Measurements from ENCODE around the gene TMEM120A. TPM values are rescaled to one million over a fixed set of nuclear protein-coding genes. Genes with fewer than 3 reads are reported as not detected.
A peak's percentile ranks its signal among the peaks of the same experiment; 100 is the strongest.

TMEM120A gene
- total RNA-seq, 1 donor from 2014 or later: 43.9 TPM

GRCh38 chr7:75988568-75989499 lies 5.6 kb downstream of the TMEM120A start:
- ATAC-seq: peak; percentile 6
- H3K27me3 ChIP-seq: no peaks in the 10 kb centered on the region
- H3K4me3 ChIP-seq: no peak overlapping the region
- H3K9me3 ChIP-seq: no peaks in the 10 kb centered on the region
- TF ChIP-seq CTCF (IDR thresholded peaks at IDR 0.05): no peak
- intact Hi-C loops (cut with DNase I): no loop called here
- DNase-seq: peak; percentile 66
- no peak overlapping the region for H3K27ac ChIP-seq
- H3K36me3 ChIP-seq: peaks cover 41% of the 10 kb centered on the region
- peaks cover 8% of the 10 kb centered on the region for H3K4me1 ChIP-seq

GRCh38 chr7:75987805-75988567 lies 6.4 kb downstream of the TMEM120A start:
- Histone ChIP-seq H3K9me3 (no peaks in the 10 kb centered on the region), H3K27me3 (no peaks in the 10 kb centered on the region), H3K27ac (no peak overlapping the region), H3K4me1 (peaks cover under 1% of the 10 kb centered on the region), H3K36me3 (peaks cover 50% of the 10 kb centered on the region), H3K4me3 (no peak overlapping the region)
- no peak for TF ChIP-seq CTCF (IDR thresholded peaks at IDR 0.05)
- peak; percentile 62 for DNase-seq
- intact Hi-C loops (cut with DNase I): no loop called here
- no peak for ATAC-seq

- peaks cover 57% of the 10 kb centered on the region for H3K36me3 ChIP-seq
- DNase-seq: peak; percentile 64
- intact Hi-C loops (cut with DNase I): no loop called here
These were observed 7.2 kb downstream of the TMEM120A start for GRCh38 chr7:75987026-75987804.

GRCh38 chr7:75986147-75986781 lies 8.1 kb downstream of the TMEM120A start:
- Histone ChIP-seq H3K36me3 (peaks cover 67% of the 10 kb centered on the region), H3K9me3 (no peaks in the 10 kb centered on the region), H3K4me3 (no peak overlapping the region), H3K27me3 (no peaks in the 10 kb centered on the region), H3K4me1 (no peaks in the 10 kb centered on the region), H3K27ac (no peak overlapping the region)
- peak; percentile 58 for DNase-seq
- no peak for ATAC-seq
- intact Hi-C loops (cut with DNase I): no loop called here
- no peak for TF ChIP-seq CTCF (IDR thresholded peaks at IDR 0.05)

More at GRCh38 chr7:75987026-75987804, 7.2 kb downstream of the TMEM120A start:
- Histone ChIP-seq H3K9me3 (no peaks in the 10 kb centered on the region), H3K4me3 (no peak overlapping the region), H3K27me3 (no peaks in the 10 kb centered on the region), H3K4me1 (no peaks in the 10 kb centered on the region), H3K27ac (no peak overlapping the region)
- no peak for ATAC-seq
- no peak for TF ChIP-seq CTCF (IDR thresholded peaks at IDR 0.05)

Measured in upper lobe of right lung (tissue), 1 donor.